ENCODE results near the gene SLC1A3.
"Not testable (repeated sequence)": the region's sequence is repeated elsewhere in the genome, so short reads cannot be mapped to it uniquely, and the experiment has no call there.

SLC1A3 gene

DNA sequence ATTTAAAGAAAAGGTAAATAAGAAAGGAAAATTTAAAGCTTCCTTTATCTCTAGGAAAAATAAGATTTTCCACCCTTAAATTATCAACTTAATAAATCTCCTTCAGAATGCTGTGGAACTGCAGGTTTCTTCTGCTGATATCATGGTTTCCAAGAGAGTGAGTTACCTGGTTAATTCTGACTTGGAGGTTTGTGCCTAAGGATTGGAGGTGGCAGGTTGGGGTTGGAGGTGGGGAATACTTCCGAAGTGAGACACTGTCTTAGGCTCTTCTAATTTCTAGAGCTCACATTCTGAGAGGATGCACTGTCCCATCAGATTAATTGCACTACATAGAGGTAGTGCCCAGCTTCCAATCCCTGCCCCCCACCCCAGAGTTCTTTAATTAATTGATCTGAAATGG is 31.1 kb downstream of the SLC1A3 start:
- DNase-seq (ENCODE audit: insufficient read length, low spot score) (no peak), FAIRE-seq (no peak)
- TF ChIP-seq CTCF (IDR thresholded peaks at IDR 0.05; ENCODE audit: insufficient read depth, missing control alignments) = no peak

DNA sequence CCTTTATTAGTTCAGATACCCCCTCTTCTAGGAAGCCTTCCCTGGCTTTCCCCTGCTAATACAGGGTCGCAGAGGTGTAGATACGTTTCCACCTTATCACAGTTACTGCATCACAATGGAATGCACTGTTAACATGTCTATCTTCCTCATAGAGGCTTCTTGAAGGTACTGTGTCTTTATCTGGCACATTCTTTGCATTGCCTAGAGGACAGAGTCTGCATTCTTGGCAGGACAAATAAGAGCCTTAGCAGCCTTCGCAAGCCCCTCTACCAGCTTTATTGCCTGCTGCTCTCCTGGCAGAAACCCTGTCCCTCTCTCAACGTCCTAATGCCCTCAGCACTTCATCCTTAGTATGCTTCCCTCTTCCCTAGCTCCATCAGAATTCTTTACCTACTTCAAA is 31.6 kb downstream of the SLC1A3 start:
- no peak for FAIRE-seq
- TF ChIP-seq CTCF (IDR thresholded peaks at IDR 0.05; ENCODE audit: insufficient read depth, missing control alignments) = no peak
- no peak for DNase-seq (ENCODE audit: insufficient read length, low spot score)

GRCh38 chr5:36640949-36641348 is 34.5 kb downstream of the SLC1A3 start:
- DNase-seq (ENCODE audit: insufficient read length, low spot score) (no peak), FAIRE-seq (no peak)
- TF ChIP-seq CTCF (IDR thresholded peaks at IDR 0.05; ENCODE audit: insufficient read depth, missing control alignments) = no peak

- DNase-seq (ENCODE audit: insufficient read length, low spot score) = no peak
- no peak for TF ChIP-seq CTCF (IDR thresholded peaks at IDR 0.05; ENCODE audit: insufficient read depth, missing control alignments)
- no peak for FAIRE-seq
These were observed 35.0 kb downstream of the SLC1A3 start for GRCh38 chr5:36641431-36641830.

- DNase-seq (ENCODE audit: insufficient read length, low spot score) = no peak
- no peak for FAIRE-seq
- TF ChIP-seq CTCF (IDR thresholded peaks at IDR 0.05; ENCODE audit: insufficient read depth, missing control alignments) = no peak
These were observed 35.7 kb downstream of the SLC1A3 start for GRCh38 chr5:36642089-36642488.

DNA sequence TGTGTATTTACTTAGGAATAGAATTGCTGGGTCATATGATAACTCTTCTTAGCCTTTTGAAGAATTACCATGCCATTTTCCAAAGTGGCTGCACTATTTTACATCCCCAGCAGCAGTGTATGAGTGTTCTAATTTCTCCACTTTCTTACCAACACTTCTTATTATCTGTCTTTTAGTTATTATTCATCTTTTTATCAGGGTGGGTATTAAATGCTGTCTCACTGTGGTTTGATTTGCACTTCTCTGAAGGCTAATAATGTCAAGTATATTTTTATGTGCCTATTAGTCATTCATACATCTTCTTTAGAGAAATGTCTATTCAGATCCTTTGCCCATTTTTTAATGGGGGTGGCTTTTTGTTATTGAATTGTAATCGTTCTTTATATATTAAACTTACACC is 36.8 kb downstream of the SLC1A3 start:
- FAIRE-seq (no peak), DNase-seq (ENCODE audit: insufficient read length, low spot score) (no peak)
- TF ChIP-seq CTCF (IDR thresholded peaks at IDR 0.05; ENCODE audit: insufficient read depth, missing control alignments) = no peak

- not testable (repeated sequence) for FAIRE-seq; DNase-seq (ENCODE audit: insufficient read length, low spot score)
These were observed 37.4 kb downstream of the SLC1A3 start for GRCh38 chr5:36643841-36644240.

DNA sequence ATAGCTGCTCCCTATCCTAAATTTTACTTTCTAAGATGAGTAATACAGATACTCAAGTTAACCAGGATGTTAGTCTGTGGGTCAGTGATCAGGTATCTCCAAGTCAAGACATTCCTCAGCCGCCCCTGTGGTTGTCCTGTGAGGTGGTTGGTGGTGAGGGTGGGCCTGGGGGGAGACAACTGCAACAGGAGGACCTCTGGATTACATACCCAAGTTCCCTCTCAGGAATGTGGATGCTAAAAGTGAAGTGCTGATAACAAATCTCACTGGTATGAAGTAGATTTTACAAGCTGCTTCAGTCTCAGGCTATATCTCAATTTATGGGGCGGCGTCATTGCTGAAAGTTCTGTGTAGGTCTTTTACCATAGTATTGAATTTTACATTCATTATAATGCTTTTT is 38.3 kb downstream of the SLC1A3 start:
- TF ChIP-seq CTCF (IDR thresholded peaks at IDR 0.05; ENCODE audit: insufficient read depth, missing control alignments) = no peak
- FAIRE-seq (no peak), DNase-seq (ENCODE audit: insufficient read length, low spot score) (no peak)
